GM10266 (cell line): ENCODE results near the gene LRRC72.
"Not testable (repeated sequence)": the region's sequence is repeated elsewhere in the genome, so short reads cannot be mapped to it uniquely, and the experiment has no call there.

ENCODE experiments used
- DNase-seq: peaks from one replicate; pipeline ENCODE4 v3.0.0; 2012; ENCODE audit errors: extremely low spot score
- CTCF ChIP-seq: IDR thresholded peaks from 2 replicates; pipeline ENCODE4 v1.5.1; 2012; ENCODE audit warnings: mild to moderate bottlenecking, low read depth; ENCODE audit not compliant: control insufficient read depth, insufficient read depth; ENCODE audit errors: missing control alignments

The LRRC72 gene

GRCh38 chr7:16528520-16528919 lies 1.9 kb downstream of the LRRC72 start:
- no peak for DNase-seq
- TF ChIP-seq CTCF = no peak

- DNase-seq = no peak
- no peak for TF ChIP-seq CTCF
Observed at GRCh38 chr7:16529697-16530096, 3.1 kb downstream of the LRRC72 start.

- no peak for TF ChIP-seq CTCF
Observed at GRCh38 chr7:16531707-16532106, 5.1 kb downstream of the LRRC72 start.

GRCh38 chr7:16532272-16532671 lies 5.6 kb downstream of the LRRC72 start:
- no peak for TF ChIP-seq CTCF
- DNase-seq = no peak

More at GRCh38 chr7:16531707-16532106, 5.1 kb downstream of the LRRC72 start:
- DNase-seq = no peak

- TF ChIP-seq CTCF = no peak
- no peak for DNase-seq
Observed at GRCh38 chr7:16535500-16535899, 8.9 kb downstream of the LRRC72 start.

- not testable (repeated sequence) for DNase-seq
Observed at GRCh38 chr7:16540559-16540958, 13.9 kb downstream of the LRRC72 start.

GRCh38 chr7:16542401-16542800 lies 15.8 kb downstream of the LRRC72 start:
- DNase-seq = no peak
- TF ChIP-seq CTCF = no peak

- DNase-seq = no peak
- TF ChIP-seq CTCF = no peak
Observed at GRCh38 chr7:16543456-16543855, 16.8 kb downstream of the LRRC72 start.
